D721Med (cell line): ENCODE data around the gene SYNGAP1.
A peak's percentile ranks its signal among the peaks of the same experiment; 100 is the strongest.
"Not testable (repeated sequence)": the region's sequence is repeated elsewhere in the genome, so short reads cannot be mapped to it uniquely, and the experiment has no call there.

Experiments used
- DNase-seq: peaks from one replicate; pipeline ENCODE4 v3.0.0; 2011; ENCODE audit warnings: low spot score; ENCODE audit not compliant: insufficient read length
- FAIRE-seq: peaks from 2 replicates; lab custom pipeline; 2011; peaks lifted over from hg19 to GRCh38; lab: Jason Lieb, UNC
- CTCF ChIP-seq: IDR thresholded peaks from 2 replicates; pipeline ENCODE4 v1.5.1; 2012; ENCODE audit warnings: mild to moderate bottlenecking, control low read depth; ENCODE audit not compliant: insufficient read depth; ENCODE audit errors: missing control alignments

The SYNGAP1 gene

GRCh38 chr6:33466075-33466735, 46.3 kb downstream of the SYNGAP1 start:
- no peak for TF ChIP-seq CTCF
- no peak for DNase-seq
- FAIRE-seq: no peak

GRCh38 chr6:33467091-33467490, 47.2 kb downstream of the SYNGAP1 start:
- DNase-seq: no peak
- FAIRE-seq: no peak
- no peak for TF ChIP-seq CTCF

- no peak for TF ChIP-seq CTCF
- DNase-seq (no peak), FAIRE-seq (peak; percentile 60)
Measured at GRCh38 chr6:33469661-33470060, 49.8 kb downstream of the SYNGAP1 start.

GRCh38 chr6:33477864-33478263, 58.0 kb downstream of the SYNGAP1 start:
- no peak for TF ChIP-seq CTCF
- FAIRE-seq: no peak
- DNase-seq: no peak

- FAIRE-seq (no peak), DNase-seq (no peak)
- no peak for TF ChIP-seq CTCF
Measured at GRCh38 chr6:33481192-33481591, 61.3 kb downstream of the SYNGAP1 start.

- DNase-seq, FAIRE-seq: not testable (repeated sequence)
Measured at GRCh38 chr6:33482620-33483019, 62.8 kb downstream of the SYNGAP1 start.

DNA sequence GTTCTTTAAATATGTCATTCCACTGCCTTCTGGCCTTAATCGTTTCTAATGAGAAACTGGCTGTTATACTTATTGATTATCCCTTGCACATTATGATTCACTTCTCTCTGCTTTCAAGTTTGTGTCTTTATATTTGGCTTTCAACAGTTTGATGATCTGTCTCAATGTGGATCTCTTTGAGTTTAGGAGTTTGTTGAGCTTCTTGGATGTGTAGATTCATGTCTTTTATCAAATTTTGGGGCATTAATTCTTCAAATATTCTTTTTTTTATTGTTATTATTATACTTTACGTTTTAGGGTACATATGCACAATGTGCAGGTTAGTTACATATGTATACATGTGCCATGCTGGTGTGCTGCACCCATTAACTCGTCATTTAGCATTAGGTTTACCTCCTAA, 63.8 kb downstream of the SYNGAP1 start:
- FAIRE-seq (no peak), DNase-seq (no peak)
- no peak for TF ChIP-seq CTCF

DNA sequence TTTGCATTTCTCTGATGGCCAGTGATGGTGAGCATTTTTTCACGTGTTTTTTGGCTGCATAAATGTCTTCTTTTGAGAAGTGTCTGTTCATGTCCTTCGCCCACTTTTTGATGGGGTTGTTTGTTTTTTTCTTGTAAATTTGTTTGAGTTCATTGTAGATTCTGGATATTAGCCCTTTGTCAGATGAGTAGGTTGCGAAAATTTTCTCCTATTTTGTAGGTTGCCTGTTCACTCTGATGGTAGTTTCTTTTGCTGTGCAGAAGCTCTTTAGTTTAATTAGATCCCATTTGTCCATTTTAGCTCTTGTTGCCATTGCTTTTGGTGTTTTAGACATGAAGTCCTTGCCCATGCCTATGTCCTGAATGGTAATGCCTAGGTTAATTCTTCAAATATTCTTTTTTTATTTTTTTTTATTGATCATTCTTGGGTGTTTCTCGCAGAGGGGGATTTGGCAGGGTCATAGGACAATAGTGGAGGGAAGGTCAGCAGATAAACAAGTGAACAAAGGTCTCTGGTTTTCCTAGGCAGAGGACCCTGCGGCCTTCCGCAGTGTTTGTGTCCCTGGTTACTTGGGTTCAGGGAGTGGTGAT, 64.9 kb downstream of the SYNGAP1 start:
- FAIRE-seq, DNase-seq: not testable (repeated sequence)

DNA sequence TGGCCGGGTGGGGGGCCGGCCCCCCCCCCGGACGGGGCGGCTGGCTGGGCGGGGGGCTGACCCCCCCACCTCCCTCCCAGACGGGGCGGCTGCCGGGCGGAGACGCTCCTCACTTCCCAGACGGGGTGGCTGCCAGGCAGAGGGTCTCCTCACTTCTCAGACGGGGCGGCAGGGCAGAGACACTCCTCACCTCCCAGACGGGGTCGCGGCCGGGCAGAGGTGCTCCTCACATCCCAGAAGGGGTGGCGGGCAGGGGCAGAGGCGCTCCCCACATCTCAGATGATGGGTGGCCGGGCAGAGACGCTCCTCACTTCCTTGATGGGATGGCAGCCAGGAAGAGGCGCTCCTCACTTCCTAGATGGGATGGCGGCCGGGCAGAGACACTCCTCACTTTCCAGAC, 65.8 kb downstream of the SYNGAP1 start:
- not testable (repeated sequence) for DNase-seq, FAIRE-seq
